BJ (cell line): Measurements from ENCODE around the gene FYB1. TPM values are rescaled to one million over a fixed set of nuclear protein-coding genes. Genes with fewer than 3 reads are reported as not detected.

Source experiments
- CTCF ChIA-PET: fragments of 350-600 bp; formaldehyde crosslinking; extraction: SDS; loops from one replicate; lab custom pipeline; 2021; ENCODE audit warnings: antibody characterized with exemption, inconsistent platforms; lab: Yijun Ruan, JAX
- POLR2A ChIA-PET: fragments of 300-600 bp; sonication (Branson Sonifier 250); formaldehyde crosslinking; extraction: SDS; loops from one replicate; lab custom pipeline; 2021; ENCODE audit warnings: antibody characterized with exemption; lab: Charles Lee
- DNase-seq: peaks from one replicate; pipeline ENCODE4 v3.0.0-alpha.2; 2011; ENCODE audit warnings: low read depth
- H3K27me3 ChIP-seq: 2 replicates; pipeline ENCODE4 v1.6.0; 2011; ENCODE audit warnings: low read length; ENCODE audit not compliant: control insufficient read depth, insufficient read depth
- H3K36me3 ChIP-seq: 2 replicates; pipeline ENCODE4 v1.5.1; 2011; ENCODE audit warnings: low read length; ENCODE audit not compliant: control insufficient read depth, insufficient read depth
- H3K4me3 ChIP-seq: 2 replicates; pipeline ENCODE4 v1.5.1; 2011; ENCODE audit warnings: low read depth, mild to moderate bottlenecking, control low read depth, low read length
- polyA plus RNA-seq: library from polyadenylated mRNA; depleted of rRNA; stranded (reverse); fragments of >200 nt; gene quantifications from 2 replicates; pipeline ENCODE4 v1.2.3, GENCODE V29; 2011
- TF ChIP-seq, protein P1 (sequence below): IDR thresholded peaks from 2 replicates; pipeline ENCODE4 v1.5.1; 2011; ENCODE audit warnings: low read depth, mild to moderate bottlenecking, control low read depth, inconsistent platforms, low read length, moderate library complexity; ENCODE audit not compliant: insufficient read depth

The FYB1 gene
- polyA plus RNA-seq, 1 experiment: 0.09 TPM

DNA sequence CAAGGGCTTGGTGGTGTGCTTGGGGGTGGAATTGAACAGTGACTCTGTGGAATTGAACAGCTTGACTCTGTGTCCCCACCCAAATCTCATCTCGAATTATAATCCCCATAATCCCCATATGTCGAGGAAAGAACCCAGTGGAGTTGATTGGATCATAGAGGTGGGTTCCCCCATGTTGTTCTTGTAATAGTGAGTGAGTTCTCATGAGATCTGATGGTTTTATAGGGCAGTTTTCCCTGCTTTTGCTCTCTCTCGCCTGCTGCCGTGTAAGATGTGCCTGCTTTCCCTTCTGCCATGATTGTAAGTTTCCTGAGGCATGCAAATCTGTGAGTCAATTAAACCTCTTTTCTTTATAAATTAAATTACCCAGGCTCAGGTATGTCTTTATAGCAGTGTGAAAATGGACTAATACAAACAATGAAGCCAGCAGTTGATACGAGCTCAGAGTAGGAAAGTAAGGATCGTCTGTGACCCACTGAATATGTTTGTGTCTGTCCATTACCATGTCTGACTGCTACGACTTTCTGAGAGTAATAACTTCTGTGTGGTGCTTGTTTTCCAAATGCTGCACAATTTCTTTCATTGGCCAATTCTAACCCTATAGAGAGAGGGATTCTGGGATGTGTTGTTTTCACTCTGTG lies 127.3 kb downstream of the FYB1 start:
- H3K4me3 ChIP-seq: no peak overlapping the region
- no peak for DNase-seq
- POLR2A ChIA-PET: no interaction called here

DNA sequence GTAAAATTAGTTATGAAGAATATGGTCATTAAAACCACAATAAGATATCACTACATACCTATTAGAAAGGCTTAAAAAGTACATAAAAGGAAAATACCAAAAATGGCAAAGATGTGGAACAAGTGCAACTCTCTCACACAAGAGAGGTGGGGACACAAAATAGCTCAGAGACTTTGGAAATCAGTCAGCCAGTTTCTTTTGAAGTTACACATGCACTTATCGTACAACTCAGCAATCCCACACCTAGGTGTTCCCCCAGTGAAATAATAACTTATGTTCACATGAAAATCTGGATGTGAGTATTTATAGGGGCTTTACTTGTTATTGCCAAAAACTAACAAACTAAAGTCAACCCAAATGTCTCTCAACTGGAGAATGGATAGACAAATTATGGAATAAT lies 135.4 kb downstream of the FYB1 start:
- no peaks in the 10 kb centered on the region for H3K36me3 ChIP-seq
- CTCF ChIA-PET: interaction anchor here (0.8 kb wide), 1 partner anchor 135 kb away, joined by 3 read pairs; the partner anchor contains the start of gene FYB1
- DNase-seq: no peak
- POLR2A ChIA-PET: interaction anchor here (0.6 kb wide), 1 partner anchor 238 kb away, joined by 5 read pairs; the partner anchor contains the start of gene OSMR
- H3K27me3 ChIP-seq: no peaks in the 10 kb centered on the region
- no peak overlapping the region for H3K4me3 ChIP-seq
- TF ChIP-seq, protein P1, sequence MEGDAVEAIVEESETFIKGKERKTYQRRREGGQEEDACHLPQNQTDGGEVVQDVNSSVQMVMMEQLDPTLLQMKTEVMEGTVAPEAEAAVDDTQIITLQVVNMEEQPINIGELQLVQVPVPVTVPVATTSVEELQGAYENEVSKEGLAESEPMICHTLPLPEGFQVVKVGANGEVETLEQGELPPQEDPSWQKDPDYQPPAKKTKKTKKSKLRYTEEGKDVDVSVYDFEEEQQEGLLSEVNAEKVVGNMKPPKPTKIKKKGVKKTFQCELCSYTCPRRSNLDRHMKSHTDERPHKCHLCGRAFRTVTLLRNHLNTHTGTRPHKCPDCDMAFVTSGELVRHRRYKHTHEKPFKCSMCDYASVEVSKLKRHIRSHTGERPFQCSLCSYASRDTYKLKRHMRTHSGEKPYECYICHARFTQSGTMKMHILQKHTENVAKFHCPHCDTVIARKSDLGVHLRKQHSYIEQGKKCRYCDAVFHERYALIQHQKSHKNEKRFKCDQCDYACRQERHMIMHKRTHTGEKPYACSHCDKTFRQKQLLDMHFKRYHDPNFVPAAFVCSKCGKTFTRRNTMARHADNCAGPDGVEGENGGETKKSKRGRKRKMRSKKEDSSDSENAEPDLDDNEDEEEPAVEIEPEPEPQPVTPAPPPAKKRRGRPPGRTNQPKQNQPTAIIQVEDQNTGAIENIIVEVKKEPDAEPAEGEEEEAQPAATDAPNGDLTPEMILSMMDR: no peak

More for the DNA sequence above, 127.3 kb downstream of the FYB1 start:
- TF ChIP-seq, protein P1: no peak
- CTCF ChIA-PET: interaction anchor here (0.9 to 2.3 kb wide), 2 partner anchors 11 to 12 kb away, joined by 4 to 7 read pairs; no protein-coding TSS in a partner anchor
- Histone ChIP-seq H3K27me3 (no peaks in the 10 kb centered on the region), H3K36me3 (no peaks in the 10 kb centered on the region)

DNA sequence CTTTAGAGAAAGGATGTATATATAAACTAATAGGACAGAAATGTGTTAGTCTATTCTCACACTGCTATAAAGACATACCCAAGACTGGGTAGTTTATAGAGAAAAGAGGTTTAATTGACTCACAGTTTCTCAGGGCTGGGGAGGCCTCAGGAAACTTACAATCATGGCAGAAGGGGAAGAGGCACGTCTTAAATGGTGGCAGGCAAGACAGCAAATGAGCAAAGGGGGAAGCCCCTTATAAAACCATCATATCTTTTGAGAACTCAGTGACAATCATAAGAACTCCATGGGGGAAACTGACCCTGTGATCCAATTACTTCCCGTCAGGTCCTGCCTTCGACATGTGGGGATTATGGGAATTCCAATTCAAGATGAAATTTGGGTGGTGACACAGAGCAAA lies 136.4 kb downstream of the FYB1 start:
- CTCF ChIA-PET: no interaction called here
- H3K36me3 ChIP-seq: no peaks in the 10 kb centered on the region
- no peak for DNase-seq
- no peaks in the 10 kb centered on the region for H3K27me3 ChIP-seq
- POLR2A ChIA-PET: no interaction called here
- no peak overlapping the region for H3K4me3 ChIP-seq
- TF ChIP-seq, protein P1: no peak

DNA sequence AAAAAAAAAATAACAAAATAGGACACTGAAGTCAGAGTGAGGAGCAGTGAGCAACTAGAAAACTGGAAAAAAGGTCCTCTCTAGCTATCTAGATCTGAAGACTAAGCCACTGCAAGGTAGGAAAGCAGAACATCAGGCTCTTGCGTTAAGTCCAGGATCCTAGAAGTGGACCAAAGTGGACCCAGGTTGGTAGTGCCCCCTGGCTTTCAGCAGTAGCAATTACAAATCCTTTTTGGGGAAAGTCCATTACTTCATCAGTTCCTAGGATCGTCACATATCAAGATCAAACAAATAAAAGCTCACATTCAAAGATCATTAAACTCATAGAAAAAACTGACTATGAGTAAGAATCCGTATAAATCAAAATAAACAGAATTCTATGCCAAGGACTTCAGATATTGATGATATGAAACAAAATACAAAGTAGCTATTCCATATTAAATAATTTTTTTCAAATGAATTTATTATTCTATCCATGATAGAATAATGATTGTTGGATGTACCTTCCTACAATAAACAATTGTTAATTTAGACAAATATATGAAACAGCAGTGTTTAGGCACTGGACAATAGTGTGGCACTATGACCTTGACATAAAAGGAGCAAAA lies 138.7 kb downstream of the FYB1 start:
- POLR2A ChIA-PET: interaction anchor here (0.6 kb wide), 1 partner anchor 9 kb away, joined by 4 read pairs; no protein-coding TSS in a partner anchor

More for the DNA sequence above, 138.7 kb downstream of the FYB1 start:
- Histone ChIP-seq H3K27me3 (no peaks in the 10 kb centered on the region), H3K36me3 (no peaks in the 10 kb centered on the region), H3K4me3 (no peak overlapping the region)
- CTCF ChIA-PET: interaction anchor here (0.6 to 3.3 kb wide), 32 partner anchors 9 to 698 kb away, joined by 3 to 22 read pairs (median 4); no protein-coding TSS in a partner anchor
- TF ChIP-seq, protein P1: peak; percentile 84
- DNase-seq: no peak
